ENCODE results near the gene RTL10. TPM values are rescaled to one million over a fixed set of nuclear protein-coding genes. Genes with fewer than 3 reads are reported as not detected.

RTL10 gene
- total and polyA plus RNA-seq, 7 experiments from 2014 or later = 14.9 to 36.8 (median 20.8) TPM

DNA sequence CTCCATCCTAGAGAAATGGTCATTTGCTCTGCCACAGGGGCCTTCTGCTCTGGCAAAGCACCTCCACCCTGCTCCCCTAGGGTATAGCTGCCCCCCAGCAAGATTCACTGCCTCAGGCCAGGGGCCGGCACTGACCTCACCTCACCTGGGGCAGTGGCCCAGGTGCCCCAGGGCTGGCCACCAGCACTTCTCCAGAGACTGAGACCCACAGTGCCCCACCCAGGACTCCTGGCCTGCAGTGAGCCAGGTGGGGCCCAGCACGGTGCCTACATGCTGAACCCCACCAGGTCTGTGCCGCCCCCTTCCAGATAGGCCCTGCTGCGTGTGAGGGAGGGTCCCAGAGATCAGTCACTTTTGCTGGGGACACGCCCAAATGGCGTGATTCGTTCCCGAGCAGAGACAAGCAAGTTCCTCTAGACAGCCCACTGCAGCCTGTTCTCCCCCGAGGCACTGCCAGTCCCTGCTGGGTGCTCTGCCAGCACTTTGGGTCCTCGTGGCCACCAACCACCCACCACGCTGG is 10.8 kb downstream of the RTL10 start:
- no peaks in the 10 kb centered on the region for H3K27me3 Mint-ChIP-seq
- peaks cover 0 to 18% (median 8%) of the 10 kb centered on the region in 5 donors for H3K36me3 Mint-ChIP-seq
- ChIA-PET CTCF (interaction anchor here (1.4 kb wide), 1 partner anchor 12 kb away, joined by 3 read pairs; no protein-coding TSS in a partner anchor), POLR2A (interaction anchor here (1.1 to 1.5 kb wide), 2 partner anchors 12 to 48 kb away, joined by 5 to 8 read pairs; no protein-coding TSS in a partner anchor)
- Histone ChIP-seq H3K4me3 (ENCODE audit: low read length) (no peak overlapping the region), H3K9me3 (ENCODE audit: control insufficient read depth in 2 of 3, low read length in 3 of 3) (no peaks in the 10 kb centered on the region), H3K36me3 (ENCODE audit: control insufficient read depth in 2 of 3, insufficient read depth in 3 of 3, low read length in 3 of 3) (peaks cover 0 to 10% (median 5%) of the 10 kb centered on the region in 3 experiments), H3K27ac (ENCODE audit: low read depth, low read length) (peak overlapping the region; percentile 63), H3K4me1 (ENCODE audit: control insufficient read depth in 2 of 2, insufficient read depth in 2 of 2, low read length in 2 of 2) (peaks cover 0 to 19% of the 10 kb centered on the region in 2 donors), H3K27me3 (ENCODE audit: control insufficient read depth in 2 of 2, insufficient read depth in 2 of 2, low read length in 2 of 2) (no peaks in the 10 kb centered on the region)
- H3K4me3 Mint-ChIP-seq = peak overlapping the region in 8 of 10 donors; percentile 65 to 80 (median 78)
- peaks cover 6 to 51% (median 35%) of the 10 kb centered on the region in 7 donors for H3K4me1 Mint-ChIP-seq
- H3K27ac Mint-ChIP-seq = peak overlapping the region in 7 of 9 donors; percentile 73 to 91 (median 86)
- intact Hi-C loops (cut with micrococcal nuclease) = loop anchor here in 1 of 2 donors (1.0 to 2.0 kb wide), 2 partner anchors 10 to 21 kb away; partner anchors contain the start of genes GNB1L and RTL10
- ATAC-seq = peak; percentile 26
- DNase-seq = peak in 1 of 9 donors; percentile 20
- H3K9me3 Mint-ChIP-seq = no peaks in the 10 kb centered on the region

DNA sequence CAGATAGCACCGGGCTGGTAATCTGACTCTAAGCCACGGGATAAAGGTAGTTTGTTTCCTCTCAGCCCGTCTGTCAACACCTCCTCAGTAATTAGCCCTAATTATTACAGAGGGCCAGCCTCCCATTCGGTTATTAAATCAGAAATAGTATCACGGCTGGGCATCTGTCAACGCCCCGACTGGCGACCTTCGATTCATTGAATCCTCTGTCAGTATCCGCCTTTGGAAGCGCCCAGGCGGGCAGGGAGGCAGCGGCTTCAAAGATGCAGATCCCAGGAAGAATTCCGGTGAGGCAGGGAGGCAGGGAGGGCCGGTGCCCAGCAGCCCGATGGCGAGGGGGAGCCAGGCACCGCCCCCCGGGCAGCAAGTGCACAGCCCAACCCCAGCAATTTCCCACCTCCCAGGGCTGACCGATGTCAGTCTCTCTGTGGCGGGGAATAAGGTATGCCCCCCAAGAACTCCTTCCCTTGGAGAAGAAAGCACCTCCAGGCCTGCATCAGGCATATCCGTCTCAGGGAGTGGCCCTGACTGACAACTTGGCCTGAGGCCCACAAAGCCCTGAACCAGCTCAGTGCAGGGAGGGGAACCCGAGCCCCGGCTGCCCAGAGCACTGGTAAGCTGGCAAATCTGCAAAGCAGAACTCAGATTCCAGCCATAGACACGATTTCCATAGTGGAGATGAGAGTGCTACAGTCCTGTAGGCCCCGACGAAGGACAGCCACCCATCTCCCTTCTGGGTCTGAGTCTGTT is 11.4 kb downstream of the RTL10 start:
- CTCF ChIA-PET = no interaction called here
- no peak for DNase-seq
- Histone ChIP-seq H3K9me3 (ENCODE audit: control insufficient read depth in 2 of 3, low read length in 3 of 3) (no peaks in the 10 kb centered on the region), H3K27ac (ENCODE audit: low read depth, low read length) (no peak overlapping the region), H3K36me3 (ENCODE audit: control insufficient read depth in 2 of 3, insufficient read depth in 3 of 3, low read length in 3 of 3) (peaks cover 0 to 10% (median 5%) of the 10 kb centered on the region in 3 experiments), H3K4me1 (ENCODE audit: control insufficient read depth in 2 of 2, insufficient read depth in 2 of 2, low read length in 2 of 2) (peaks cover 0 to 19% of the 10 kb centered on the region in 2 donors), H3K27me3 (ENCODE audit: control insufficient read depth in 2 of 2, insufficient read depth in 2 of 2, low read length in 2 of 2) (no peaks in the 10 kb centered on the region), H3K4me3 (ENCODE audit: low read length) (no peak overlapping the region)
- Mint-ChIP-seq H3K27ac (peak overlapping the region in 1 of 9 donors; percentile 79), H3K27me3 (no peaks in the 10 kb centered on the region), H3K36me3 (peaks cover 0 to 18% (median 8%) of the 10 kb centered on the region in 5 donors), H3K9me3 (no peaks in the 10 kb centered on the region), H3K4me3 (no peak overlapping the region), H3K4me1 (peaks cover 6 to 48% (median 29%) of the 10 kb centered on the region in 7 donors)
- no peak for ATAC-seq
- intact Hi-C loops (cut with micrococcal nuclease) = no loop called here
- POLR2A ChIA-PET = no interaction called here

DNA sequence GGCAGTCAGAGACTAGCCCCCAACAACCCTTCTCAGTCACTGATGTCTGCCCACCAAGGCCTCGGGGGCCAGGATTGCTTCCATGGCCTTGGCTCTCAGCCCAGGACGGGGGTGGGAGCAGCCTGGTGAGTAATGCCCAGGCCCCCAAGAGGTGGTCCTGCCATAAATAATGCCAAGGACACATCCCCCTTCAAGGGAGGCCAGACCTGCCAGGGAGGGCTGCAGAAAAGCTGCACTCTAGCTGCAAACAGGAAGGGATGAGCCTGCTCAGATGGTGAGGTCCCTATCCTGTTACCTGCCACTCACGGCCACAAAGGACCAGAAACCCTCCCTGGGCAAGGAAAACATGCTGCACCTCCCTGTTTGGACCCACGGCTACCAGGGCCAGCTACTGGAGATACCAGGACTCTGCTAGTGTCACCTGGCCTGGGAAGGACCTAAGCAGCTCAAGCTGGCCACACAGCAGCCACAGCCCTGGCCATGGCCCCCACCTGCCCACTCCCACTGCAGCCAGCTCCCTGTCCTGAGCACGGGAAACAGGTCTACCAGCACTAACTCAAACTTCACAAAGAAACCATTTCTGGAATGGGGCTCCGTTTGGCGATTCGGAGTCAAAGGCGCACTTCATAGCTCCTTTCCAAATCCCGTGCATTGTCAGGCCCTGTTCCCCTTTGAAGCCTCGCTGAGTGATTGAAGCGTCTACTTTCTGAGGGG is 12.1 kb downstream of the RTL10 start:
- Histone ChIP-seq H3K27ac (ENCODE audit: low read depth, low read length) (no peak overlapping the region), H3K27me3 (ENCODE audit: control insufficient read depth in 2 of 2, insufficient read depth in 2 of 2, low read length in 2 of 2) (no peaks in the 10 kb centered on the region), H3K4me3 (ENCODE audit: low read length) (no peak overlapping the region), H3K4me1 (ENCODE audit: control insufficient read depth in 2 of 2, insufficient read depth in 2 of 2, low read length in 2 of 2) (peaks cover 0 to 19% of the 10 kb centered on the region in 2 donors), H3K9me3 (ENCODE audit: control insufficient read depth in 2 of 3, low read length in 3 of 3) (no peaks in the 10 kb centered on the region), H3K36me3 (ENCODE audit: control insufficient read depth in 2 of 3, insufficient read depth in 3 of 3, low read length in 3 of 3) (peaks cover 0 to 10% (median 5%) of the 10 kb centered on the region in 3 experiments)
- ChIA-PET POLR2A (interaction anchor here (0.8 kb wide), 1 partner anchor 44 kb away, joined by 3 read pairs; no protein-coding TSS in a partner anchor), CTCF (no interaction called here)
- H3K27me3 Mint-ChIP-seq = no peaks in the 10 kb centered on the region
- peaks cover 6 to 47% (median 27%) of the 10 kb centered on the region in 7 donors for H3K4me1 Mint-ChIP-seq
- H3K4me3 Mint-ChIP-seq = no peak overlapping the region
- H3K36me3 Mint-ChIP-seq = peaks cover 0 to 16% (median 7%) of the 10 kb centered on the region in 5 donors
- intact Hi-C loops (cut with micrococcal nuclease) = no loop called here
- DNase-seq (no peak), ATAC-seq (no peak)
- no peak overlapping the region for H3K27ac Mint-ChIP-seq
- H3K9me3 Mint-ChIP-seq = no peaks in the 10 kb centered on the region

DNA sequence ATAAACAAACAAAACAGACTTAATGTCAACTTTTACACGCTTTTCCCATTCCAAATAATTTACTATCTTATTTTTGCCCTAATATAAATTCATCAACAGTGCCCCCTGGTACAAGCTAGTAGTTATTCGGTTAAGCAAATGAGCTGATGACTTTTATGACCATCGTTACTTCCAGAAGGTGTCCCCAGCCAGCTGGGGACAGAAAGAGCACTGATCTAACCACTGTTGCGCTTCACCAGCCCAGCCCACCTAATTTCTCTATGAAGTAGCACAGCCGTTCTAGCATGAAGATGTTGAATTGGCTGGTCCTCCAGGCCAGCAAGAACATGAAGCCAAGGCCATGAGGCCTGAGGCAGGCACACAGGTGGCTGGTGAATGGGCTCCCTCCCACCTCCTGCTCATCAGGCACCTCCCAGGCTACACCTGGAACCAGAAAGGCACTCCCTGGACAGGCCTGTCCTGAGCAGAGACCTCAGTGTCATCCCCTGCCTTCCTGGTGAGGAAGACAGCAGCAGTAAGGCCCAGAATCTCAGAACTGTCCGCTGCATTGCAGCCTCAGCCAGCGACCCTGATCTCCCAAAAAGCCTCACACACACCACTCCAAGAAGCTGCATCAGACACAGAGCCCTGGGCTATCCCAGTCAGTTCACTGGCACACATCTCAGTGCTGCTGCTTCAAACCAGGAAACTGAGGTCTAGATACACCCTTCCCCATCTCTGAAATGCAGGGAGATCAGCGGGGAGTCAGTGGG is 12.9 kb downstream of the RTL10 start:
- DNase-seq = no peak
- H3K36me3 ChIP-seq (ENCODE audit: control insufficient read depth in 2 of 3, insufficient read depth in 3 of 3, low read length in 3 of 3) = peaks cover 0 to 3% (median under 1%) of the 10 kb centered on the region in 3 experiments
- no peaks in the 10 kb centered on the region for H3K27me3 ChIP-seq (ENCODE audit: control insufficient read depth in 2 of 2, insufficient read depth in 2 of 2, low read length in 2 of 2)
- no peak overlapping the region for H3K4me3 Mint-ChIP-seq
- H3K4me3 ChIP-seq (ENCODE audit: low read length) = no peak overlapping the region
- peaks cover 0 to 19% of the 10 kb centered on the region in 2 donors for H3K4me1 ChIP-seq (ENCODE audit: control insufficient read depth in 2 of 2, insufficient read depth in 2 of 2, low read length in 2 of 2)
- intact Hi-C loops (cut with micrococcal nuclease) = no loop called here
- ChIA-PET CTCF (no interaction called here), POLR2A (interaction anchor here (0.8 kb wide), 1 partner anchor 45 kb away, joined by 3 read pairs; no protein-coding TSS in a partner anchor)
- ATAC-seq = no peak
- no peaks in the 10 kb centered on the region for H3K9me3 ChIP-seq (ENCODE audit: control insufficient read depth in 2 of 3, low read length in 3 of 3)
- peaks cover 6 to 49% (median 28%) of the 10 kb centered on the region in 7 donors for H3K4me1 Mint-ChIP-seq
- peak overlapping the region in 5 of 9 donors; percentile 3 to 79 (median 23) for H3K27ac Mint-ChIP-seq
- no peak overlapping the region for H3K27ac ChIP-seq (ENCODE audit: low read depth, low read length)
- no peaks in the 10 kb centered on the region for H3K9me3 Mint-ChIP-seq
- H3K36me3 Mint-ChIP-seq = peaks cover 0 to 13% (median 5%) of the 10 kb centered on the region in 5 donors
- no peaks in the 10 kb centered on the region for H3K27me3 Mint-ChIP-seq

DNA sequence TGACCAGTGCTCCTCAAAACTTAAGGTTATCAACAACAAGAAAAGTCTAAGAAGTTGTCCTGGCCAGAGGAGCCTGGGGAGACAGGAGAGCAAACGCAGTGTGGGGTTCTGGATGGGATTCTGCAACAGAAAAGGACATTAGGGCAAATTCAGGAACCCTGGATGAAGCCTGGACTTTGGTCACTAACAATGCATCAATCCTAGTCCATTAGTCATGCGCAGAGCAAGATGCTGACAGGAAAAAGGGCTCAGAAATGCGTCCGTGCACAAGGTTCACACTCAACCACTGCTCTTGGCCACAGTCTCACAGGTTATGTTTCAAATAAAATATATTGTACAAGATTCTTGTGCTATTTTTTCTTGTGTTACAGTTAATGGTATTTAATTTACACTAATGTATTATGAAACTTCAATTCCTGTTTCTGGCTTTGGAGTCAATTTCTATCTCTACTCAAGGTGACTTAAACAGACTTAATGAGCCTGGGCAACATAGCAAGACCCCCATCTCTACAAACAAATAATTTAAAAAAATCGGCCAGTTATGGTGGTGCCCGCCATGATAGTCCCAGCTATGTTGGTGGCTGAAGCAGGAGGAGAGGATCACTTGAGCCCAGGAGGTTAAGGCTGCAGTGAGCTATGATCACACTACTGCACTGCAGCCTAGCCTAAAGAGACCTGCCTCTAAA is 13.6 kb downstream of the RTL10 start:
- Mint-ChIP-seq H3K27ac (peak overlapping the region in 2 of 9 donors; percentile 3 to 45), H3K4me1 (peaks cover 6 to 51% (median 33%) of the 10 kb centered on the region in 7 donors), H3K27me3 (no peaks in the 10 kb centered on the region), H3K9me3 (no peaks in the 10 kb centered on the region), H3K36me3 (peaks cover 0 to 13% (median 5%) of the 10 kb centered on the region in 5 donors), H3K4me3 (no peak overlapping the region)
- Histone ChIP-seq H3K4me3 (ENCODE audit: low read length) (no peak overlapping the region), H3K4me1 (ENCODE audit: control insufficient read depth in 2 of 2, insufficient read depth in 2 of 2, low read length in 2 of 2) (peaks cover 0 to 19% of the 10 kb centered on the region in 2 donors), H3K27ac (ENCODE audit: low read depth, low read length) (no peak overlapping the region), H3K27me3 (ENCODE audit: control insufficient read depth in 2 of 2, insufficient read depth in 2 of 2, low read length in 2 of 2) (no peaks in the 10 kb centered on the region), H3K36me3 (ENCODE audit: control insufficient read depth in 2 of 3, insufficient read depth in 3 of 3, low read length in 3 of 3) (no peaks in the 10 kb centered on the region), H3K9me3 (ENCODE audit: control insufficient read depth in 2 of 3, low read length in 3 of 3) (no peaks in the 10 kb centered on the region)
- ATAC-seq (no peak), DNase-seq (no peak)
- ChIA-PET CTCF (no interaction called here), POLR2A (no interaction called here)
- intact Hi-C loops (cut with micrococcal nuclease) = no loop called here
